Fibroblast of lung (primary cell): ENCODE data around the gene ITGB3.

ENCODE experiments used
- EZH2 ChIP-seq: IDR thresholded peaks from 2 replicates; pipeline ENCODE4 v1.5.1; 2012; ENCODE audit warnings: low read length, control low read depth, mild to moderate bottlenecking; ENCODE audit errors: missing control alignments
- TF ChIP-seq, protein P1 (sequence below), 2 donors: IDR thresholded peaks in 1 of 2; conservative IDR thresholded peaks in 1 of 2; 1 replicate in 1 of 2; 2 replicates in 1 of 2; pipeline ENCODE4 v1.5.1; 2011 to 2012; ENCODE audit warnings: low read length in 2 of 2, control low read depth in 1 of 2, inconsistent platforms in 1 of 2, low read depth in 1 of 2, mild to moderate bottlenecking in 1 of 2

- TF ChIP-seq EZH2: no peak
- TF ChIP-seq, protein P1, sequence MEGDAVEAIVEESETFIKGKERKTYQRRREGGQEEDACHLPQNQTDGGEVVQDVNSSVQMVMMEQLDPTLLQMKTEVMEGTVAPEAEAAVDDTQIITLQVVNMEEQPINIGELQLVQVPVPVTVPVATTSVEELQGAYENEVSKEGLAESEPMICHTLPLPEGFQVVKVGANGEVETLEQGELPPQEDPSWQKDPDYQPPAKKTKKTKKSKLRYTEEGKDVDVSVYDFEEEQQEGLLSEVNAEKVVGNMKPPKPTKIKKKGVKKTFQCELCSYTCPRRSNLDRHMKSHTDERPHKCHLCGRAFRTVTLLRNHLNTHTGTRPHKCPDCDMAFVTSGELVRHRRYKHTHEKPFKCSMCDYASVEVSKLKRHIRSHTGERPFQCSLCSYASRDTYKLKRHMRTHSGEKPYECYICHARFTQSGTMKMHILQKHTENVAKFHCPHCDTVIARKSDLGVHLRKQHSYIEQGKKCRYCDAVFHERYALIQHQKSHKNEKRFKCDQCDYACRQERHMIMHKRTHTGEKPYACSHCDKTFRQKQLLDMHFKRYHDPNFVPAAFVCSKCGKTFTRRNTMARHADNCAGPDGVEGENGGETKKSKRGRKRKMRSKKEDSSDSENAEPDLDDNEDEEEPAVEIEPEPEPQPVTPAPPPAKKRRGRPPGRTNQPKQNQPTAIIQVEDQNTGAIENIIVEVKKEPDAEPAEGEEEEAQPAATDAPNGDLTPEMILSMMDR (conservative IDR thresholded peaks at IDR 0.05 in 1 of 2, IDR thresholded peaks at IDR 0.05 in 1 of 2; ENCODE audit: low read depth in 1 of 2, low read length in 2 of 2): no peak
These were observed 9.0 kb downstream of the ITGB3 start for GRCh38 chr17:47262586-47262985.
